HG02981 (cell line): Measurements from ENCODE around the gene HPD.
A peak's percentile ranks its signal among the peaks of the same experiment; 100 is the strongest.

Experiments
- ATAC-seq: cut with Tn5 transposase; IDR thresholded peaks from one replicate; pipeline ENCODE4 v1.9.1; 2021; ENCODE audit warnings: mild to moderate bottlenecking, moderate library complexity; ENCODE audit not compliant: unreplicated experiment

HPD gene

DNA sequence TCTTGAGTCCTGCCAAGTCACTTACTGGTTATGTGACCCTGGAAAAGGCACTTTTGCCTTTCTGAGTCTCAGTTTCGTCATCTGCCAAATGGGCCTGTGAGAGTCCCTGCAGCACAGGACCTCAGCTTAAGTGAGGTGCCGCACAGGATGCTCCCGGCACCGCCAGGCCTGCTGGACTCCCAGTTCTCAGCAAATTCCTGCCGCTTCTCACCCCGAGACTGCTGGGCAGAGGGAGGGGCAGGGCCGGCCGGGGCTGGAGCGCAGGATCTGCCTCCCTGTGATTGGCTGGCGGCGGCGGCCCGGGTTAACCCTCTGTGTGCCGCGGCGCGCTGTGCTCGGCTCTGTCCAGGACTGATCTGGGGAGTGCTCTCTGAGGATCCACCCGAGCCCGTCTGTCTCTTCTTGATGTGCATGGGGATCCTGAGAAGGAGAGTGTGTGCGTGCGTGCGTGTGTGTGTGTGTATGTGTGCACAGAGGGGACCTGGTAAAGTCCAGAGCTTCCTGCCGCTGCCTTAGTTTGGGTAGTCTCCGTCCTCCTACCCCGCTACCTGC lies 46.3 kb downstream of the HPD start:
- ATAC-seq, result no peak

GRCh38 chr12:121811434-121812319 lies 47.0 kb downstream of the HPD start:
- peak; percentile 62 for ATAC-seq

DNA sequence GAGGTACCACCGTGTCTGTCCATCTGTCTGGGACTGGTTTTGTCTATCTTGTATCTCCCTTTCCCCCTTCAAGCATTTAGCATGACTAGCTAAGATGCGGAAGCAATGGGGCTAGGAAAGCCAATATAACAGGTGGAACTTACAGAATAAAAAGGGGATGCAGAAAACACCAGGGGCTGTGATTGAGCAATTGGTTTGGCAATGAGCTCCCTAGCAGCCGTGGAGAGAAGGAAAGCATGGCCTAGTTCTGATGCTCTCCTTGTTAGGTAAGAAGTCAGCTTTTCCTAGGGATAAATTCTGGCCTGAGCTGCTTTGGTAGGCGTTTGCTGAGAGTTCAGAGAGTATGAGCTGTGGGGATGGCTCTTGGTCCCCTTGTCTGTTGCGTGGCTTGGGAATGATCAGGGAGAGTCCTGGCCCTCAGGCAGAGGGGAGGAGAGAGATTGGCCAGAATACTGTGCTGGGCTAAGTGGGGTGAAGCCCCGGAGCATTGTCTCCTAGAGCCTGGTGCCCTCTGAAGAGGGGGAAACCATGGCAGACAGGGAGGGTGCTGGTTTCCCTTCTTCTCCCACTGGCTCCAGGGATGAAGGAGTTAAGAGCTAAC lies 47.7 kb downstream of the HPD start:
- ATAC-seq, result no peak

GRCh38 chr12:121810234-121810817 lies 48.3 kb downstream of the HPD start:
- no peak for ATAC-seq

DNA sequence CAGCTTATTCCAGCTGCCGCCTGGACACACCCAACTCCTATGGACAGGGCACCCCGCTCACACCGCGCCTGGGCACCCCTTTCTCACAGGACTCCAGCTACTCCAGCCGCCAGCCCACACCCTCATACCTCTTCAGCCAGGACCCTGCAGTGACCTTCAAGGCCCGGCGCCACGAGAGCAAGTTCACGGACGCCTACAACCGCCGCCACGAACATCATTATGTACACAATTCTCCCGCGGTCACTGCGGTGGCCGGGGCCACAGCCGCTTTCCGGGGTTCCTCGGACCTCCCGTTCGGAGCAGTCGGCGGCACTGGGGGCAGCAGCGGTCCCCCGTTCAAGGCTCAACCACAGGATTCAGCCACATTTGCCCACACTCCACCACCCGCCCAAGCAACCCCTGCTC lies 48.9 kb downstream of the HPD start:
- no peak for ATAC-seq

GRCh38 chr12:121808623-121809022 lies 50.0 kb downstream of the HPD start:
- ATAC-seq, result no peak

GRCh38 chr12:121807642-121808347 lies 50.9 kb downstream of the HPD start:
- ATAC-seq, result no peak

- no peak for ATAC-seq
Measured at GRCh38 chr12:121806546-121807423, 51.9 kb downstream of the HPD start.

DNA sequence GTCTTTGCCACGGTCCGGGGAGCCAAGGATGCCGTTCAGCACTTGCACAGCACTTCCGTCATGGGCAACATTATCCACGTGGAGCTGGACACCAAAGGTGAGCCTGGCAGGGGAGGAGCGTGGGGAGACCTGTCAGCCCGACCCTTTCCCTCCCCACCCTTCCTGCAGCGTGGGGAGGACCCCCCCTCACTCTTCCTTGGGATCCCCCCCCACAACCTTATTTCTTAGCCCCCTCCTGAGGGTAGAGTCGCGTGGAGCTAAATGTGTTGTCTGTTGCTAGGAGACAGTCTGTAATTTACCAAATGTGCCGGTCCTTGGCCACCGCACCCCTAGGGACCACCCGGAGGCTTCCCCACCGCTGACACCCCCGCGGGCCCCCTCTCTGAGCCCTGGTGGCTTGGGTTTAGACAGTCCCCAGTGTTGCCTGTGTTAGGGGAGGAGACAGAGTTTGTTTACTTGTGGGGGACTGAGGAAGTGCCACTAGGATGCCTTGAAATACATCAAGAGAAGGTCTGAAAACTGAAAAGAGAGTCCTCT lies 52.6 kb downstream of the HPD start:
- ATAC-seq, result no peak

GRCh38 chr12:121805171-121806008 lies 53.3 kb downstream of the HPD start:
- no peak for ATAC-seq

GRCh38 chr12:121804417-121805111 lies 54.1 kb downstream of the HPD start:
- ATAC-seq, result no peak

GRCh38 chr12:121803861-121804416 lies 54.7 kb downstream of the HPD start, which contains the start of gene SETD1B:
Gene SETD1B, plus strand, starts transcription at chr12:121804009. Its CDS starts 729 bp downstream, at chr12:121804738.
- no peak for ATAC-seq

DNA sequence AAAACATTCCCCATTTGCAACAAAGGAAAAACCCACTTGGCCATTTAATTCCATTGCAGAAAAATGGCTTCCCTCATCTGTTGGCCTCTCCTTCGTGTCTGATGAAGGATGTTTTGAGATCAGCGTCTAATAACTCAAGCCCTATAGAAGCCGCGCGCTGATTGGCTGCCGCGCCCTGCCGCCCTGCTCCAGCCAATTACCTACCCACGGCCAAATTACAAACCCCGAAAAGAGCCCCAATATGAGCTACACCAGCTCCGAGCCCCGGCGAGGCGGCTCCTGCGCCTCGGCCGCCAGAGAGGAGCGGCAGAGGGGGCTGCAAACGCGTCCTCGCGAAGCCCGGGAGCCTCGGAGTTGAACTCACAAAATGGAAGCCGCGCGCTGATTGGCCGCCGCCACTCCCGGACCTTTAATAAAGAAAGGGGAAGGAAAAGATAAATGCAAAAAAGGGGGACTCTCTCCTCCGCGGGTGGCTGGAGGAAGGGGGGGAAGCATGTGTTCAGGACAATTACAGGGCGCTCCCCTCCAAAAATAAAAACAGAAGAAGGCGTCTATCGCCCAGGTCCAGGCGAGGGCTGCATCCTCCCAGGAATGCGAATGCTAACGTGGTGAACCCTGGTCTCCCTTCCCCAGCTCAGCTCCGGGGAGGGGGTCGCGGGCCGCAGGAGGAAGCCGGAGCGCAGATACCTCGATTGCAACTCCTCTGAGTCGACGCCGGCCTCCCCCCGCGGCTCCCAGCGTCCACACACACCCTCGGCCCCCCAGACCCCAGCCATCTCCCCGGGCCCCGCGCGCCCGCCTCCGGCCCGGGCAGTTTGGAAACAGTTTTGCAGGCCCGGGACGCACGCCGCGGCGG lies 55.6 kb downstream of the HPD start:
- ATAC-seq, result peak; percentile 39

GRCh38 chr12:121802485-121802842 lies 56.2 kb downstream of the HPD start:
- no peak for ATAC-seq

GRCh38 chr12:121801595-121802484 lies 56.8 kb downstream of the HPD start:
- no peak for ATAC-seq
